Breast epithelium (tissue), 3 donors: ENCODE results near the gene CYTH2.

Experiments used
- POLR2A ChIP-seq: fragments of 450-650 bp; IDR thresholded peaks from one replicate; pipeline ENCODE4 v1.6.1; 2016; ENCODE audit warnings: antibody characterized with exemption, mild to moderate bottlenecking, moderate library complexity
- POLR2AphosphoS5 ChIP-seq, 3 donors: sonication (generic); formaldehyde crosslinking; IDR thresholded peaks; one replicate each; pipeline ENCODE4 v1.6.1; 2017; ENCODE audit warnings: antibody characterized with exemption in 3 of 3
- TF ChIP-seq, protein P1 (sequence below), 3 donors: fragments of 450-650 bp; IDR thresholded peaks; one replicate each; pipeline ENCODE4 v1.5.1; 2016 to 2017; ENCODE audit warnings: antibody characterized with exemption in 3 of 3, mild to moderate bottlenecking in 3 of 3, moderate library complexity in 3 of 3

DNA sequence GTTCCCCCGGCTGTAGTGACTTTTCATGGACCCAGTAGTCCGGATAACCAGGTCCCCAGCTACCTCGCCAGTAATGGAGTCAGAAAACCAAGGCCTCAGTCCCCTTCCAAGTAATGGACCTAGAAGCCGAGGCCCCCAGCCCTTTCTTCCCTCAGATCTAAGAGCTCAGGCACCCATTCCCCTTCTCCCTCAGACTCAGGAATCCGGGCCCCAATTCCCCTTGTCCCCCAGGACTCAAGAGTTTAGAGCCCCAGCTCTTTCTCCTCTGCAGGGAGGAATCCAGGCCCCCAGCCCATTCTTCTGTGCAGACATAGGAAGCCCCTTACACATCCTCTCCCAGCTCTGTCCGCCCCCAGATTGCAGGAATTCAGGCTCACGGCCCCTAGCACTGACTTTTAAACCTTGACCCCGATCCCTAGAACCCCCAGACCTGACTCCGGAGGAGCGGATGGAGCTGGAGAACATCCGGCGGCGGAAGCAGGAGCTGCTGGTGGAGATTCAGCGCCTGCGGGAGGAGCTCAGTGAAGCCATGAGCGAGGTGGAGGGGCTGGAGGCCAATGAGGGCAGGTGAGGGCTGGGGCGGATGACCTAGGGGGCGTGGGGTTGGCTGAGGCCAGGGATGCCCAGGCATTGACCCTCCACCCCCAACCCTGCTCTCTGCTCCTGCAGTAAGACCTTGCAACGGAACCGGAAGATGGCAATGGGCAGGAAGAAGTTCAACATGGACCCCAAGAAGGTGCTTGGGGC is 938 bp downstream of the CYTH2 start:
- TF ChIP-seq, protein P1, sequence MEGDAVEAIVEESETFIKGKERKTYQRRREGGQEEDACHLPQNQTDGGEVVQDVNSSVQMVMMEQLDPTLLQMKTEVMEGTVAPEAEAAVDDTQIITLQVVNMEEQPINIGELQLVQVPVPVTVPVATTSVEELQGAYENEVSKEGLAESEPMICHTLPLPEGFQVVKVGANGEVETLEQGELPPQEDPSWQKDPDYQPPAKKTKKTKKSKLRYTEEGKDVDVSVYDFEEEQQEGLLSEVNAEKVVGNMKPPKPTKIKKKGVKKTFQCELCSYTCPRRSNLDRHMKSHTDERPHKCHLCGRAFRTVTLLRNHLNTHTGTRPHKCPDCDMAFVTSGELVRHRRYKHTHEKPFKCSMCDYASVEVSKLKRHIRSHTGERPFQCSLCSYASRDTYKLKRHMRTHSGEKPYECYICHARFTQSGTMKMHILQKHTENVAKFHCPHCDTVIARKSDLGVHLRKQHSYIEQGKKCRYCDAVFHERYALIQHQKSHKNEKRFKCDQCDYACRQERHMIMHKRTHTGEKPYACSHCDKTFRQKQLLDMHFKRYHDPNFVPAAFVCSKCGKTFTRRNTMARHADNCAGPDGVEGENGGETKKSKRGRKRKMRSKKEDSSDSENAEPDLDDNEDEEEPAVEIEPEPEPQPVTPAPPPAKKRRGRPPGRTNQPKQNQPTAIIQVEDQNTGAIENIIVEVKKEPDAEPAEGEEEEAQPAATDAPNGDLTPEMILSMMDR (IDR thresholded peaks at IDR 0.05), result no peak
- TF ChIP-seq POLR2A, result no peak
- TF ChIP-seq POLR2AphosphoS5 (IDR thresholded peaks at IDR 0.05), result no peak
